Spinal cord (tissue), 10 donors: Measurements from ENCODE around the gene FRMPD1. TPM values are rescaled to one million over a fixed set of nuclear protein-coding genes. Genes with fewer than 3 reads are reported as not detected.

Source experiments
- DNase-seq, 6 donors: peaks; one replicate each; pipeline versions ENCODE4 v3.0.0 to v3.0.0-alpha.2; 2013 to 2015; ENCODE audit warnings: low spot score in 6 of 6, low read depth in 4 of 6
- H3K27ac ChIP-seq: one replicate; pipeline ENCODE4 v1.5.1; 2013; ENCODE audit warnings: low read depth, low read length, control low read depth
- H3K27me3 ChIP-seq: one replicate; pipeline ENCODE4 v1.6.1; 2013; ENCODE audit warnings: low read length; ENCODE audit not compliant: control insufficient read depth, insufficient read depth
- H3K36me3 ChIP-seq: one replicate; pipeline ENCODE4 v1.6.1; 2013; ENCODE audit warnings: low read length; ENCODE audit not compliant: control insufficient read depth, insufficient read depth
- H3K4me1 ChIP-seq: one replicate; pipeline ENCODE4 v1.6.1; 2013; ENCODE audit warnings: low read length; ENCODE audit not compliant: control insufficient read depth, insufficient read depth
- H3K4me3 ChIP-seq: one replicate; pipeline ENCODE4 v1.5.1; 2013; ENCODE audit warnings: low read depth, low read length, control low read depth
- H3K9me3 ChIP-seq: one replicate; pipeline ENCODE4 v1.6.1; 2013; ENCODE audit warnings: low read length; ENCODE audit not compliant: control insufficient read depth, insufficient read depth
- WGBS: methylation state at CpG from one replicate; pipeline ENCODE4 v1.1.5; 2013; ENCODE audit warnings: missing lambda C conversion rate; ENCODE audit not compliant: insufficient coverage; 5-methylcytosine and 5-hydroxymethylcytosine counted together
- polyA plus RNA-seq, 2 donors: library from polyadenylated mRNA; unstranded; fragments of 120-200 nt; gene quantifications; one replicate each; pipeline ENCODE4 v1.2.1, GENCODE V29; 2013; ENCODE audit not compliant: insufficient read length in 2 of 2
- total RNA-seq, 2 donors: library from RNA; depleted of rRNA in 1 of 2; stranded (reverse); fragments of 120-200 nt in 1 of 2; fragments of >200 nt in 1 of 2; gene quantifications; one replicate each; pipeline versions ENCODE4 v1.2.3 to v1.2.4, GENCODE V29; 2013 to 2014
- donor health status: healthy.

FRMPD1 gene
- total and polyA plus RNA-seq, 4 donors: 2.7 to 8.9 (median 5.8) TPM

- H3K9me3 ChIP-seq: no peaks in the 10 kb centered on the region
- no peaks in the 10 kb centered on the region for H3K27me3 ChIP-seq
- no peak overlapping the region for H3K27ac ChIP-seq
- no peaks in the 10 kb centered on the region for H3K4me1 ChIP-seq
- WGBS: no CpG with 5 or more reads among the region's 2 CpGs
- no peaks in the 10 kb centered on the region for H3K36me3 ChIP-seq
- H3K4me3 ChIP-seq: no peak overlapping the region
- no peak for DNase-seq
Observed at GRCh38 chr9:37719526-37719925, 68.8 kb downstream of the FRMPD1 start.

DNA sequence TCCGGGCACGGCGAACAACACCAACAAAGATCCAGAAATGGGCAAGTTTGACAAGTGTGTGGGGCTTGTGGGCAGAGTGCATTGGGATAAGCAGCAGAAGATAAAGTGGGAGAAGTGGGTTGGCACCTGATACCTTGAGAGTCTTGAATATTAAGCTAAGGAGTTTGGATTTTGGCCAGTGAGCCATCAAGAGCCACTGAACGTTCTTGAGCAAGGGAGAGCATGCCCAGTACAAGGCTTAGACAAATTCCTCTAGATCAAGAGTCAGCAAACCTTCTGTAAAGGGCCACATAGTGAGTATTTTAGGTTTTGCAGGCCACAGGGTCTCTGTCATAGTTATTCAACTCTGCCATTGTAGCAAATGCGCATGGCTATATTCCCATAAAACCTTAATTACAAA lies 76.3 kb downstream of the FRMPD1 start:
- no peak overlapping the region for H3K27ac ChIP-seq
- peaks cover 6% of the 10 kb centered on the region for H3K4me1 ChIP-seq
- WGBS: 100% methylated on average over 3 of the region's 5 CpGs
- no peak overlapping the region for H3K4me3 ChIP-seq
- H3K9me3 ChIP-seq: no peaks in the 10 kb centered on the region
- H3K27me3 ChIP-seq: no peaks in the 10 kb centered on the region
- no peaks in the 10 kb centered on the region for H3K36me3 ChIP-seq
- no peak for DNase-seq

- WGBS: 95% methylated on average over 8 of the region's 9 CpGs
- no peak for DNase-seq
- Histone ChIP-seq H3K27ac (no peak overlapping the region), H3K4me1 (peaks cover 10% of the 10 kb centered on the region), H3K9me3 (no peaks in the 10 kb centered on the region), H3K4me3 (no peak overlapping the region), H3K27me3 (no peaks in the 10 kb centered on the region), H3K36me3 (no peaks in the 10 kb centered on the region)
Observed at GRCh38 chr9:37729499-37729898, 78.7 kb downstream of the FRMPD1 start.

DNA sequence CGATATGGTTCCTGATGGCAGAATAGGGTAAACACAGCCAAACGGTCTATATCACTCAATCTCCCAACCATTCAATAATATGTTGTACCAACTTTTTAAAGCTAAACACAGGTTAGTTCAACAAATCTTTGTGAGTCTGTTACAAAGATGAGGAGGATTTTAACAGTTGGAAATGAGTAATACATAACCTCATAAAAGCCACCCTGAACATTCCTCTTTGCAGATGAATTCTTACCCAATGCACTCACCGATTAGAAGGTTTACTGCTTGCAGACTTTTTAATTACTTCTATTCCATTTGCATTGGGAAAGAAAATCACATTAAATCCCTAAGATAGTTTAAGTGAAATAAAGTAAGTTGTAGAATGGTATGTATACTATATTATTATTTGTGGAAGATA lies 79.5 kb downstream of the FRMPD1 start:
- Histone ChIP-seq H3K27ac (no peak overlapping the region), H3K4me1 (peaks cover 10% of the 10 kb centered on the region), H3K4me3 (no peak overlapping the region), H3K36me3 (no peaks in the 10 kb centered on the region), H3K27me3 (no peaks in the 10 kb centered on the region), H3K9me3 (no peaks in the 10 kb centered on the region)
- WGBS: no CpG with 5 or more reads among the region's 3 CpGs
- DNase-seq: no peak

- no peak overlapping the region for H3K27ac ChIP-seq
- H3K9me3 ChIP-seq: no peaks in the 10 kb centered on the region
- H3K4me1 ChIP-seq: peaks cover 10% of the 10 kb centered on the region
- no peak for DNase-seq
- no peaks in the 10 kb centered on the region for H3K27me3 ChIP-seq
- no peak overlapping the region for H3K4me3 ChIP-seq
- H3K36me3 ChIP-seq: no peaks in the 10 kb centered on the region
- WGBS: 23% methylated on average over 3 of the region's 5 CpGs
Observed at GRCh38 chr9:37730839-37731238, 80.1 kb downstream of the FRMPD1 start.

DNA sequence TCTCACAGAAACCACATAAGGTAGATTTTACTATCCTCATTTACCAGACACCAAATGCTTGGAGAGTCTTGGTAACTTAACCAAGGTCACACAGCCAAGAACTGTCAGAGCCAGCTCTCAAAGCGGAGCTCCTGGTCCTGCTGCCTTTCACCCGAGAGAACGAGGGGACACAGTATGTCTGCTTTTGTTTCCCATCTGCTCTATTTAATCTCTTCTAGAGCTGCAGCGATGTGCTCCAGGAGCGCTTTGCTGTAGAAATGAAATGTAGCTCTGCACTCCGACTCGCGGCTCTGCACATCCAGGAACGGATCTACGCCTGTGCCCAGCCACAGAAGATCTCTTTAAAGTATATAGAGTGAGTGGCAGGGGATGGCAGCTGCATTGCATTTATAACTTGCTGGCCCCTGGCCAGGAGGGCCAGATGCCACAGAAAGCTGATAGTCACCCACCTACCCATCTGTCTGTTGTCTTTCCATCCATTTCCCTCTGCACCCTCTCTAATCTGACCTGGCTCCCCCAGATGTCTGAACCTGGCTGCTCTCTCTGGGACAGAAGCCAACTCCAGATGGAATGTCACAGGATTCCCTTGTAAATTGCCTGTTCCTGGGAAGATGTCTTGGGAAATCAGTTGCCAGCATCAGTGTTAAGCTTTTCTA lies 81.5 kb downstream of the FRMPD1 start:
- H3K4me1 ChIP-seq: peaks cover 10% of the 10 kb centered on the region
- H3K27me3 ChIP-seq: no peaks in the 10 kb centered on the region
- peak in 2 of 6 donors; percentile 80 for DNase-seq
- H3K27ac ChIP-seq: no peak overlapping the region
- no peak overlapping the region for H3K4me3 ChIP-seq
- WGBS: 17% methylated on average over 1 of the region's 10 CpGs
- no peaks in the 10 kb centered on the region for H3K9me3 ChIP-seq
- H3K36me3 ChIP-seq: peaks cover 3% of the 10 kb centered on the region

DNA sequence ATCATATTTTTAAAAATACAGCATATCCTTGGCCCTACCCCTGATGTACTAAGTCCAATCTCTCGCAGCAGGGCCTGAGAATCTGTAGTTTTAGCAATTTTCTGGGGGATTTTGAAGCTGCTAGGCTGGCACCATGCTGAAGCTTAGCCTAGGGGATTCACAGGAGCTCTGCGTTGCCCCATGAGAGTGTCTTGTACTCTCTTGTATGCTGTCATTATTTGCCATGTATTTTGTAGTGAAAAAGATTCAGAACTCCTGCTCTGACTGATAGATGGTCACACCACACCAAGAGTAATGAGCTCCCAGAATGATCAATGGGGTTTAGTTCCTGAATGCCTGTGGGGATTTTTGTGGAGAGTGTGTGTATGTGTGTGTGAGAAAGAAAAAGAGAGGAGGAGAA lies 82.2 kb downstream of the FRMPD1 start:
- WGBS: 71% methylated on average over 1 of the region's 2 CpGs

DNA sequence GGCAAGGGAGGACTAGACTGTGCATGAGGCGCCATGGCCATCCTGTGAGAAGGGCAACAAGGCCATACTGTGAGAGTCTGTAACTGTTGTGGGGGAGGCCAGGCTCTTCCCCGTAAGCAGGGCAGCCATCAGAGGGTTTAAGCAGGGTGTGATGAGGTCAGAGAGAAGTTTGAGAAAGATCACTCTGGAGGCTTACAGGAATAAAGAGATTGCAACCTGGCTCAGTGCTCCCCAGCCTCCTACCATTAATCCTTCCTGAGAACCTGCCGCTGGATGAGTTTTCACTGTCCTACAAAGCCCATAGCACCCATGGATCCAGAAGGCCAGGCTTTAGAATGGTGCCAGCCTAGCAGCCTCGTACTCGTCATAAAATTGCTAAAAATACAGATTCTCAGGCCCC lies 88.5 kb downstream of the FRMPD1 start:
- Histone ChIP-seq H3K4me3 (no peak overlapping the region), H3K27me3 (no peaks in the 10 kb centered on the region), H3K27ac (no peak overlapping the region), H3K36me3 (peaks cover 20% of the 10 kb centered on the region), H3K4me1 (peaks cover 4% of the 10 kb centered on the region), H3K9me3 (no peaks in the 10 kb centered on the region)
- DNase-seq: no peak
- 86% methylated on average over 3 of the region's 5 CpGs for WGBS

More for the DNA sequence above, 82.2 kb downstream of the FRMPD1 start:
- DNase-seq: no peak
- Histone ChIP-seq H3K4me3 (no peak overlapping the region), H3K36me3 (peaks cover 3% of the 10 kb centered on the region), H3K27ac (no peak overlapping the region), H3K27me3 (no peaks in the 10 kb centered on the region), H3K9me3 (no peaks in the 10 kb centered on the region), H3K4me1 (peaks cover 10% of the 10 kb centered on the region)

GRCh38 chr9:37740128-37740527 lies 89.4 kb downstream of the FRMPD1 start:
- Histone ChIP-seq H3K36me3 (peaks cover 22% of the 10 kb centered on the region), H3K4me3 (no peak overlapping the region), H3K4me1 (peaks cover 4% of the 10 kb centered on the region), H3K27ac (no peak overlapping the region), H3K27me3 (no peaks in the 10 kb centered on the region), H3K9me3 (no peaks in the 10 kb centered on the region)
- 92% methylated on average over 16 of the region's 16 CpGs for WGBS
- no peak for DNase-seq

DNA sequence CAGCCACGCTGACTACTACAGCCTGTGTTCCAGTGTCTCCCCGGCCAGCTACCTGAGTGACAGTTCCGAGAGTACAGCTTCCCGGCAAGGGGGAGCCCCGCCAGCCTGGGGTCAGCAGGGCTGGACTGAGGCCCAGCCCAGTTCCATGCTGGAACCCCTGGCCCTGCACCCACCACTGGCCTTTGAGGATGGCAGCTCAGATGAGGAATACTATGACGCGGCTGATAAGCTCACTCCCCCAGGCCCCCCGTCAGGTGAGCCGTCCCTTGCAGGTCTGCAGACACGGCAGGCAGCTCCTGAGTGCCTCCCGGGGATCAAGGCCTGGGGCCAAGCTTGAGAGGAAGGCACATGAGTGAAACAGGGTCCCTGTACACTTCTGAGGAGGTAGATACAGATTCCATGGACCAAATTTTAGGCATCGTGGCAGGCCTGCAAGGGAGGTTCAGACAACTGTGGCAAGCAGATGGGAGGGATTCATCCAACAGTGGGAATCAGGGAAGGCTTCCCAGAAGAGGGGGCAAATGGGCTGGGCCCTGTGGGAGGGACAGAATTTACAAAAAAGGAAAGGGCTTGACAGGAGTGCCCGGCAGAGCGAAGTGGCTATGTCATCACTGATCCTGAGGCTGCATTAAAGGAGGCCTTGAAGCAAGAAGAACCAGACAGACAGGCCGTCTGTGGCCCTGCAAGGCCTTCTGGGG lies 90.0 kb downstream of the FRMPD1 start:
- no peak for DNase-seq
- no peak overlapping the region for H3K27ac ChIP-seq
- H3K36me3 ChIP-seq: peaks cover 22% of the 10 kb centered on the region
- H3K4me1 ChIP-seq: peaks cover 4% of the 10 kb centered on the region
- 81% methylated on average over 15 of the region's 15 CpGs for whole genome bisulfite sequencing
- no peak overlapping the region for H3K4me3 ChIP-seq
- no peaks in the 10 kb centered on the region for H3K27me3 ChIP-seq
- no peaks in the 10 kb centered on the region for H3K9me3 ChIP-seq
